Posterior cingulate gyrus (tissue), 11 donors: ENCODE results near the gene PLB1.

Experiments
- DNase-seq, 10 donors: peaks; one replicate each; pipeline versions ENCODE4 v3.0.0 to v3.0.0-alpha.2; 2020 to 2021; ENCODE audit warnings: mixed read lengths in 3 of 10
- intact Hi-C: fragments of 100-400 bp; cut with DNase I; formaldehyde crosslinking; loops from one replicate; pipeline ENCODE4 v1.15.1; 2023

Gene PLB1

GRCh38 chr2:28496781-28497180 lies 921 bp downstream of the PLB1 start:
- no peak for DNase-seq
- intact Hi-C loops = no loop called here

GRCh38 chr2:28497206-28497605 lies 1.3 kb downstream of the PLB1 start:
- DNase-seq = no peak
- intact Hi-C loops = no loop called here

GRCh38 chr2:28499282-28499681 lies 3.4 kb downstream of the PLB1 start:
- intact Hi-C loops = no loop called here
- DNase-seq = no peak

GRCh38 chr2:28505361-28505760 lies 9.5 kb downstream of the PLB1 start:
- DNase-seq = no peak
- intact Hi-C loops = no loop called here

GRCh38 chr2:28506112-28506910 lies 10.5 kb downstream of the PLB1 start:
- no peak for DNase-seq
- intact Hi-C loops = no loop called here

- DNase-seq = no peak
- intact Hi-C loops = no loop called here
Measured at GRCh38 chr2:28507796-28508764, 12.2 kb downstream of the PLB1 start.

- intact Hi-C loops = no loop called here
- no peak for DNase-seq
Measured at GRCh38 chr2:28509361-28509760, 13.5 kb downstream of the PLB1 start.

GRCh38 chr2:28510184-28510583 lies 14.3 kb downstream of the PLB1 start:
- peak in 1 of 10 donors; percentile 43 for DNase-seq
- intact Hi-C loops = no loop called here

GRCh38 chr2:28511871-28512606 lies 16.2 kb downstream of the PLB1 start:
- intact Hi-C loops = no loop called here
- no peak for DNase-seq

- no peak for DNase-seq
- intact Hi-C loops = no loop called here
Measured at GRCh38 chr2:28512607-28512965, 16.7 kb downstream of the PLB1 start.

- no peak for DNase-seq
- intact Hi-C loops = no loop called here
Measured at GRCh38 chr2:28513097-28513496, 17.2 kb downstream of the PLB1 start.

GRCh38 chr2:28515176-28515751 lies 19.4 kb downstream of the PLB1 start:
- DNase-seq = no peak
- intact Hi-C loops = no loop called here

- intact Hi-C loops = no loop called here
- DNase-seq = no peak
Measured at GRCh38 chr2:28516430-28516829, 20.6 kb downstream of the PLB1 start.

- intact Hi-C loops = no loop called here
- DNase-seq = no peak
Measured at GRCh38 chr2:28516950-28517349, 21.1 kb downstream of the PLB1 start.

GRCh38 chr2:28521663-28522062 lies 25.8 kb downstream of the PLB1 start:
- DNase-seq = no peak
- intact Hi-C loops = no loop called here

GRCh38 chr2:28522481-28522880 lies 26.6 kb downstream of the PLB1 start:
- intact Hi-C loops = no loop called here
- no peak for DNase-seq

- intact Hi-C loops = no loop called here
- DNase-seq = no peak
Measured at GRCh38 chr2:28523902-28524301, 28.0 kb downstream of the PLB1 start.

GRCh38 chr2:28525481-28525880 lies 29.6 kb downstream of the PLB1 start:
- no peak for DNase-seq
- intact Hi-C loops = no loop called here

- intact Hi-C loops = no loop called here
Measured at GRCh38 chr2:28526527-28527132, 30.8 kb downstream of the PLB1 start.

GRCh38 chr2:28527196-28527595 lies 31.3 kb downstream of the PLB1 start:
- intact Hi-C loops = no loop called here
- no peak for DNase-seq

More at GRCh38 chr2:28526527-28527132, 30.8 kb downstream of the PLB1 start:
- DNase-seq = no peak
